ENCODE measurements around the gene TTLL9. TPM values are rescaled to one million over a fixed set of nuclear protein-coding genes. Genes with fewer than 3 reads are reported as not detected.

The TTLL9 gene
- total and polyA plus RNA-seq, 2 of the 13 experiments (the other 11 are each of a cell fraction or from before 2014, with no cell fraction given), result not detected

- TF ChIP-seq CEBPB (IDR thresholded peaks at IDR 0.05; ENCODE audit: borderline replicate concordance, low read depth, low read length) (no peak), SNAI1 (CRISPR knock-in tag; IDR thresholded peaks at IDR 0.05; ENCODE audit: borderline replicate concordance) (peak; percentile 93), ZSCAN30 (CRISPR knock-in tag; IDR thresholded peaks at IDR 0.05) (peak; percentile 85; the same call in 1 of the 2 replicates), IKZF4 (CRISPR knock-in tag; IDR thresholded peaks at IDR 0.05; ENCODE audit: borderline replicate concordance, low read depth, not compliant biosample characterization) (peak; percentile 94), ZNF225 (CRISPR knock-in tag; IDR thresholded peaks at IDR 0.05) (peak; percentile 96), SALL2 (CRISPR knock-in tag; IDR thresholded peaks at IDR 0.05) (peak; percentile 98), LBX2 (CRISPR knock-in tag; IDR thresholded peaks at IDR 0.05; ENCODE audit: borderline replicate concordance) (0 out of 2 replicates have a peak, but pooled peaks have one; percentile 50), NFAT5 (CRISPR knock-in tag; IDR thresholded peaks at IDR 0.05) (peak; percentile 97), AFF4 (CRISPR knock-in tag; IDR thresholded peaks at IDR 0.05) (peak; percentile 81; the same call in 1 of the 2 replicates), ZNF331 (CRISPR knock-in tag; IDR thresholded peaks at IDR 0.05) (peak; percentile 68), TAF1 (CRISPR knock-in tag; IDR thresholded peaks at IDR 0.05) (peak; percentile 89), CSRNP1 (CRISPR knock-in tag; IDR thresholded peaks at IDR 0.05) (peak; percentile 95), GPBP1L1 (CRISPR knock-in tag; IDR thresholded peaks at IDR 0.05) (no peak), ZNF205 (CRISPR knock-in tag; IDR thresholded peaks at IDR 0.05) (peak; percentile 83), SIX1 (CRISPR knock-in tag; IDR thresholded peaks at IDR 0.05; ENCODE audit: borderline replicate concordance) (no peak)
Observed at GRCh38 chr20:31951530-31952453, 81.4 kb downstream of the TTLL9 start, which contains the start of gene PDRG1 (continued).

Measured in HepG2 (cell line).